ENCODE data around the gene NPRL2. TPM values are rescaled to one million over a fixed set of nuclear protein-coding genes. Genes with fewer than 3 reads are reported as not detected.

NPRL2 gene
- polyA plus RNA-seq, 10 donors = 16.9 to 23.2 (median 18.9) TPM

DNA sequence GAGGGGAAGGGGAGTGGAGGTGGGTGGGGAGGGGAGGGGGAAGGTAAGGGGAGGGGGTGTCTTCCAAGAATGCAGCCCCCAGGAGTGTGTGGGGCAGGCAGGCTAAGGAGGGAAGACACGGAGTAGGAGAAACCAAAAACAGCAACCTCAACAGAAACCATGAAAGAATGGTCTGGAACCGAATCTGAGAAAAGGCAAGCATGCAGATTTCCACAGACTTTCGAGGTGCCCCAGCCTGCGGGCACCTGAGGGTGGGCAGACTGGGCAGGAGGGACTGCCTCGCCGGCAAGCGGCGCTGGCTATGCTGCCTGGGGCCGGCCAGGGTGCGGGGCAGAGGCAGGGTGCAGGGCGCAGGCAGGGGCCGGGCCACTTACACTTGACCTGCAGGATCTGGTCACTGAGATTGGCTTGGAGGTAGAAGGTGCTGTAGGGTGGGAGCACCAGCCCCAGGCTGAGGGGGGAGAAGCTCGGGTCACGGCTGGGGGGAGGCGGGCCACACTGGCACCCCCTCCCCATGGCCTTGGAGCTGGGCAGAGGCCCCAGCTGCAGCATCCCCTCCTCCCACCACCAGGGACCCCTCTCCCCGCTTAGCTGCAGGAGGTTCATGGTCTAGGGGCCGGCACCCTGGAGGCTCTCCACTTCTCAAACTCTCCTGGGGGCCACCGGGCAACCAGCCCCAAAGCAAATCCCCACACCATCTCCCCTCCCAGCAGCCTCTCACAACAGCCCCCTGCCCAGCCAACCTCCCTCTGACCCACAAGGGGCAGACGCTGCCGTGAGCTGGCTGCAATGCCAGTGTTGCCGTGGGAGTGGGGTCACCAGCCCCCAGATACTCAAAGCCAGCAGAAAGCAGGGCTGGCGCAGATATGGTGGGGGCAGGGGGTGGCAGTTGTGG lies 24.0 kb upstream of the NPRL2 start:
- no peak for DNase-seq

DNA sequence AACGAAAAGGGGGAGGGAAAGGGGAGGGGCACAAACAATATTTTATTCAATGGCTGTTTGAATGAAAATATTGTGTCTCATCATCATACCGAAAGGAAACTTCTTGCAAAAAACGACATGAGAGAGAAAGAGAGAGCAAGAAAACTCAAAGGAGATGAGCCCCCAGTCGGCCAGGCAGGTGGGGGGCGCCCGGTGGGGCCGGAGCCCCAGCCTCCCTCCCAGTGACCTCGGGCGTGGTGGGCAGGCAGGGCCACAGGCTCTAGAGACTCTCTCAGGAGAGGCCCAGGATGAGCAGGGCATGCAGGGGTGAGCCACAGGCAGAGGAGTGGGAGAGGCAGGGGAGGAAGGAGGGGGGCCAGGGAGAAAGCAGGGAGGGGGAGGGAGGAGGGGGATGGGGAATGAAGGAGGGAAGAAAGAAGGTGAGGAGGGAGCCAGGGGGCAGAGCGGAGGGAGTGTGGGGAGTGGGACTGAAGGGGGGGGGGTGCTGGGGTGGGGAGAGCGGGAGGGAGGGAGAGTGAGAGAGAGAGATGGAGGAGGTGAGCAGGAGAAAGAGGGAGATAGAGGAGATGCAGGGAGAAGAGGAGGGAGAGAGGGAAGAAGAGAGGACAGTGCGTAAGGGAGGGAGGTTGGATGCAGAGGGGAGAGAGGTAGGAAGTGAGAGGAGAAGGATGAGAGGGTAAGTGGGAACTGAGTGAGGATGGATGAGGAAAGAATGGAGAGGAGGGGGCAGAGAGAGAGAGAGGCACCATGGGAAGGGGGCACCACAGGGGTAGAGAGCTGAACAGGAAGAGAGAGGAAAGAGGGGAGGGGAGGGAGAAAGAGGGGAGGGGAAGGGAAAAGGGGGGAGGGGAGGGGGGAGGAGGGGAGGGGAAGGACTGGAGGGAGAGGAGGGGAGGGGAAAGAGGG lies 22.8 kb upstream of the NPRL2 start:
- no peak for DNase-seq

DNA sequence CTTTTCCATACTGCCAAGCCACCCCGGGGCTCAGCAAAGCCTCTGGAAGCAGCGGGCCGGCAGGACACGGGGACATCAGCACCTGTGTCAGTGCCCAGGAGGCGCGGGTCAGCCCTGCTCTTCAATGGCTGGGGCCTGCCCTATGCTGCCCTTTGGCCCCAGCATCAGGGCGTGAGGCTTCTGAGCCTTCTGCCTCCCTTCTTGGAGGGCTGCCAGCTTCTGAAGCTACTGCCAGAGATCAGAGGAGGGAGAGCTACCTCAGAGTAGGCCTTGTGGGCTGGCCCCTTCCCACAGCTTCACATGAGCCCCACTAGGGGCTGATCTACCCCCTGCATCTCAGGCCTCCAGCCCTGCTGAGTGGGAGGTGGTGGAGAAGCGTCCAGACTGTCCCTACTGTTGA lies 21.8 kb upstream of the NPRL2 start:
- DNase-seq = no peak

DNA sequence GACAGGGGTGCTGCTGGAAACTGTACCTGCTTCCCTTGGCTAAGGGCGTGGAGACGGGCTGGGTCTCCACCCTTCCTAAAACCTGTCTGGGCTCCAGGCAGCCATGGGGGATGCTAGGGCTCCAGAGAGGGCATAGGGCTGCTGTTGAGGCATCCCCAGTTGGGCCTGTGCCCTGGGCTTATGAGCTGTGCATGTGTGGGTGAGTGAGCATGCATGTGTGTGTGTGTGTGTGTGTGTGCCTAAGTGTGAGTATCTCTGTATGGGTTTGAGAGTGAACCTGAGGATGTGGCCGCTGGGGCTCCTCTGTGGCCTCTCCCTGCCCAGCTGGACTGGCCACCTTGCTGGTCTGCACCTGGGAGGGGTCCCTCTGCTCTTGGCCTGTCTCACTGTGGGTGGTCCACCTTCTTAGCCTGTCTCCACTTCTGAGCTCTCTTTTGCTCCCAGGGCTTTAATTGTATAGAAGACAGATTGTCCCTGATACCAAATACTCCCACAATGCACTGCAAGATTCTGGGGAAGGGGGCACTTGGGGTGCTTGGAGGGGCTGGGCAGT lies 20.6 kb upstream of the NPRL2 start:
- DNase-seq = no peak

DNA sequence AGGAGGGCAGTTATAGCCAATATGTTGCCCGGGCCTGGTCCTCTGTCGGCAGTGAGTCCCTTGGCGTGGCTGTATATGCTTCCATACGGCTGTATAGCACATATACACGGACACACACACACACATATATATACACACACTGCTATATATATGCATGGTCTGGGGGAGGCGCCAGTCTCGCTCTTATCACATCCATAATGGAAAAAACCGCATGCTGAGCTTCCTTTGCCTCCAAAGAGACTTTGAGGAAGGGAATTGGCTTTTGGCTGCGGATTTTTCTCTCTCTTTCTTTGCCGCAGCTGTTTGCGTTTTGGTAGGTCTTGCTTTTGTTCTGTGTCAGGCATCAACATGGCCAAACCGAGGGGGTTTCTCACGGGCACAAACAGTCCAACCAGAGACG lies 20.0 kb upstream of the NPRL2 start:
- DNase-seq = peak; percentile 54 to 83 (median 69)

DNA sequence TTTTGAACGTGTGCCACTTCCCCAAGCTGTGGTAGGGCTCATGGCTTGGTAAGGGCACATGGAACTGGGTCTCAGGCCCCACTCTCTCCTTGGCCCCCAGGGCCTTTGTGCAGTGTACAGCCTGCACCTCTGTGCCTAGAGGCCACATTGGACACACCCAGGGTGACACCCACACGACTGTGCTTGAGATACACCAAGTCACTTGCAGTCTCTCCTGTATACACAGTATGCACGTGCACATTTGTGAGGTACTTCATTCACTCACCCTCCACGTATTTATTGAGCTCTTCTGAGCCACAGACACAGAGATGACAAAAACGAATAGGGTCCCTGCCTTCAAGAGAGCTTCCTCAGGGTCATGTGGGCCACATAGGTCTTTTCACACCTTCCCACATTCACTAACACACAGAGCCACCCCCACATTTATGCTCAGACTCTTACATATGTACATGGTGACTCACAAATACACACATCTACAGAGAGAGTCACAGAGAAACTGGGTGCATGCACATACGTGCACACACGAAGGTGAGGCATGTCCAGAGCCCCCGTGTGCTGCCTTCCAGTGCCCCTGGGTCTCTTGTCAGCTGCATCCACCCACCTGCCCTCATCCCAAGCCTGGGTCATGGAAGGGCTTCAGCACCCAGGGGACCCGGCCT lies 18.6 kb upstream of the NPRL2 start:
- DNase-seq = no peak

DNA sequence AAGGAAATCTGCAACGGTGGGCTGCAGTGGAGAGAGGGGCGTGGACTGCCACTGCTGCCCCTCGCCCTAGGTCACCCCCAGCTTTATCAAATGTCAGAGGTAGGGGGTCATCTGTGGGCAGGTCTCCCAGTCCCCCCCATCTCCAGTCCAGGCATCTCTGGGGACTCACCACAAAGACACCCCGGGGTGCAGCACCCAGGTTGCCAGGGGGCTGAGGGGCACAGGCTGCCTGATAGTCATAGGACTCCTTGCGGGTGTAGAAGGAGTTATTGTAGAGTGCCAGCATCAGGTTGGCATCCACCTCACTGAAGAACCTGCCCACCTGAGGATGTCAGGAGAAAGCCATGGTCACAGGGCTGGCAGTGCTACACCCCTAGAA lies 15.3 kb upstream of the NPRL2 start:
- no peak for DNase-seq

DNA sequence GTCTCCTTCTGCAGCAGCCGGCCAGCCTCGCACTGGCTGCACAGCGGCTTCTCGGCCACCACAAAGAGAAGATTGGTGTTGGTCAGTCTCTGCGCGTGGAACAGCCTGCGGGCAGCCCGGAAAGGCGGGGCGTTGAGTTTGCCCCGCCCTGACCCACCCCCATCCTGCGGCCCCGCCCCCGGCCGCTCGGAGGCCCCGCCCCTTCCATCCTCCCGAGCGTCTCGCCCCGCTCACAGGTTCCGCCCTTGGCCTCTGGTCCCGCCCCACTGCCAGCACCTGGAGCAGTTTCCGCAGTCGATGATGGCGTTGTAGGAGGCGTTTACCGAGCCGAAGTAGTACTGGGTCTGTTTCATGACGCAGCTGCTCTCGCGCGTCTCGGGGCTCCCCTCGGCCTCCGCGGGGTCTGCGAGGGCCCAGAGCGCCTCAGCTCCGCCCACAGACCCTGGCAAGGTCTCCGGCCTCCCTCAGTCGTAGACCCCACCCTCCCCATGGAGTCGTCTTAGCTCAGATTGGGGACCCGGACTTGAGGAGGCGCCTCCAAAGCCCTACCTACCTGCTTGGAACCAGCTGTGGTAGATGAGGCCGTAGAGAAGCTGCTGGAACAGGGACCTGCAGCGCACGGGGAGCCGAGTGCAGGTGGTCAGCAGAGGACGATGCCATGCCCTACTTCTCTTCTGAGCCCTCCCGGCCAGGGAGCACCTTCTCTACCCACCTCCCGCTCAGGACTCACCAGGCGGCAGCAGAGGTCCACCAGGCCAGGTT lies 14.7 kb upstream of the NPRL2 start:
- peak; percentile 33 to 80 (median 69) for DNase-seq

DNA sequence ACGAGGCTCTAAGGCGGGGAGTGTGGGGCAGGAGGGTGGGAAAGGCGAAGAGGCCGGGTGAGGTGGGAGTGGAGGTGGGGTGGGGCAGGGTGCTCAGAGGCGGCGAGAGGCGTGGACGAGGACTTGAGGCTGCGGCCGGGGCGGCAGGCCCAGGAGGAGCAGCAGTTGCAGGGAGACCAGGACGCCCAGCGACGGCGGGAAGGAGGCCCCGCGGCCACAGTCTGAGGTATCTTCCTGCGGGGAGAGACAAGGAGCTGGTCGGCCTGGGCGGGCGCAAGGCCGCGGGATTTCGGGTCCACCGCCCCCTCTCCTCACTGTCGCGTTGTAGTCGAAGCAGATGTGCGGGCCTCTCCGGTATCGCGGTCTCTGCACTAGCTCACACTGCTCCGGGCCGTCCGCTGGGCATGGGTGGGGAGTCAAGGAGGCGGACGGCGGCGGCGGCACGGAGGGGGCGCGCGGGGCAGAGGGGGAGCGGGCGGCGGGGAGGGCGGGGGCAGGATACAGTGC lies 14.1 kb upstream of the NPRL2 start:
- DNase-seq = peak in 1 of 3 donors; percentile 68

DNA sequence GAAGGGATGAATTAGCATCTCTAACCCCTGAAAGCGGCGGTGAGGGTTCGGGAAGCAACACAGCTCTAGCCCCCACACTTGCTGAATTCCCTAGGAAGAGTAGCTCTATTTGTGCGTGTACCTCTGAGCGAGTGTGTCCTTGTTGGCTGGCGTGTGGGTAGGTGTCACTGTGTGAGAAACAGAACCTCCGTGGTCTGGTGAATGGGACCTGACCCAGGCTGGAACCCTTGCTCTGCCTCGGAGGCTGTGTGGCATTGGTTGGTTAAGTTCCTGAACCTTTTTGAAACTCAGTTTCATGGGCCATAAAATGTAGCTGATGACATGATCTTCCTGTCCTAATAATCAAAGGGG lies 9.2 kb upstream of the NPRL2 start:
- DNase-seq = no peak

DNA sequence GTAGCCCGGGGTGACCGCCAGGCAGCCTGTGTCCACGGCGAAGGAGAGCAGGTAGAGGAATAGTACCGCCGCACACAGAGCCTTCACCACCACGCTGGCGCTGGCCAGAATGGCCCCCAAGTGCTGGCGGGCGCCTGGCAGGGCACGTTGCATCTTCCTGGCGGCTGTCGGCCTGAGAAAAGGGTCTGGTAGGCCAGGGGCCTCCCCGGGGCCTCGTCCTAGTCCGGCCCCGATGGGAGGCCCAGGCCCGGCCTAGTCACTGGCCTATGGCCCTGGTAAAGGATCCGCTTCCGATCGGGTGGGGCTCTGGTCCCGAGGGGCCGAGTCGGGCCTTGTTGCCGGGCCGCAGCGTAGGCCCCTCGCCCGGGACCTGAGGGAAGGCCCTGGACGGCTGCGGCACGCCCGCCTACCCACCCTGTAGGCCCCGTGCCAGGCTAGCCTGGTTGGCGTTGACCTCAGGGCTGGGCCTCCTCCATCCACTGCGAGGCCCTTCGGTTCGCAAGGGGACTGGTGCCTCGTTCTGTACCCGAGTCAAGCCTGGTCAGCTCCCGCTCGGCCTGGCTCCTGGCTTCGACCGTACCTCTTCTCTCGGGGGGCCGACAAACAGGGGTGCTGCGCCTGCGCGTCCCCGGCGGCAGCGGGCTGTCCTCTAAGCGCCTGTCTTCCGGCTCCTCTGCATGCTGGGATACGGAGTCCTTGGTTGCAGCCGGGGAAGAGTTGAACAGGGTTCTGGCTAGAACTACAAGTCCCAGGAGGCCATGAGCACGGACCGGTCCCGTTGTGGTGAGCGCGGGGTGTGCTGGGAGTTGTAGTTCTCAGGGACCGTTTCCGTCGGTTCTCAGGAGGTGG lies 8.6 kb upstream of the NPRL2 start, which contains the start of gene TMEM115:
Gene TMEM115 (minus strand): TSS at position 611 of the 849 bp plus-strand sequence. CDS start 458 bp downstream, at position 153.
- peak; percentile 98 to 99 (median 99) for DNase-seq

DNA sequence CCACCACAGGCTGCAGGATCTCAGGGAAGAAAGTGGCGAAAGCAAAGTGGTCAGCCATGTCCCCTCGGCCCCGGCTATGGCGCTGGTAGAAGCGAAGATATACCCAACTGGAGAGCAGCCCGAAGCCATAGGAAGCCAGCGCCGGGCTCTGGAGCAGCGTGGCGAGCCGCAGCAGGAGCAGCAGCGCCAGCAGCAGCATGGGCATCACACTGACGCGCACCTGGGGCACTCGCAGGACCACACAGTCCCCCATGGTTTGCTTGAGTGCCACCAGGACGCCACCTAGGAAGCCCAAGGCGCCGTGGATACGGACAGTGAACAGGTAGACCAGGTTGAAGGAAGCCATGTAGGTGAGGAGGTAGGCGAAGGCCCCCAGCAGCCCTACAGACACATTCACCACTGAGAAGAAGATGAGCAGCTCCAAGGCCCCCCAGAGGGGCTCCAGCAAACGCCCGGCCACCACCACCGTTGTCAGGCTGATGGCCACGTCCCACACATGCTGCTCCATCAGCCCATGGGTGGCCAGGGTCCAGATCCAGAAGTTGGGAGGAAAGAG lies 7.9 kb upstream of the NPRL2 start:
- no peak for DNase-seq

DNA sequence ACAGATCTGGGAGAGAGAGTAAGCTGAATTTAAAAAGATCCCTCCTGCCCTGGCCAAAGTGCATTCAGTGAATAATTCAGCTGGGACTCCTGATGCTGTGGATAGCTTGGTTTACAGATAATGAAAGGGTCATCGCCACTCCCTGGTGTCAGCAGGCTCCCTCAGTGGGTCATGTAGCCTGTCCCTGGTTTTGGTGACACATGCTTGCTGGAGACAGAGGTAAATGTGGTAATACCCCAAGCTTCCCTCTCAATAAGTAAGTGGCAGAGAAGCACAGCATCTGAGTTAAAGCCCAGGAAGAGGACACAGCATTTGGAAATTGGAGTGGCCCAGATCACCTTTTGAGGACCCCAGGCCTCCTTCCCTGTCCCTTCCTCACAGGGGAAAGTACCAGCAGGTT lies 6.9 kb upstream of the NPRL2 start:
- no peak for DNase-seq

DNA sequence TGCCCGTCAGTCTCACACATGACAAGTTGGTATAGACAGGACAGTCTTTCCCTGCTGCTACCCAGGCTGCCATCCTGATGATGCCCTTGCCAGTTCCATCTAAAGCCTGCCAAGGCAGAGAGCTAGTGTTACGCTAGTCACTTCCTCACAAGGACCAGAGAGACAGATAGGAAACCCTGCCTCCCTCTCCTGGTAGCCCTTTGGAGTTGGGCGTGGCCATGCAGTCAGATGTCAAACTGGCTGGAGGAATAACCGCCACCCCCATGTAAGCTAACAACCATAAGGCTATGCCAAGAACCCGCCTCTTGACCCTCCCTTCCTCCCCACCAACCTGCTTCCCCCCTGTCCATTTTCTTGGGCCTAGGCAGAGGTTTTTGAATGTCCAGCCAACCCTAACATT lies 6.0 kb upstream of the NPRL2 start:
- DNase-seq = no peak

DNA sequence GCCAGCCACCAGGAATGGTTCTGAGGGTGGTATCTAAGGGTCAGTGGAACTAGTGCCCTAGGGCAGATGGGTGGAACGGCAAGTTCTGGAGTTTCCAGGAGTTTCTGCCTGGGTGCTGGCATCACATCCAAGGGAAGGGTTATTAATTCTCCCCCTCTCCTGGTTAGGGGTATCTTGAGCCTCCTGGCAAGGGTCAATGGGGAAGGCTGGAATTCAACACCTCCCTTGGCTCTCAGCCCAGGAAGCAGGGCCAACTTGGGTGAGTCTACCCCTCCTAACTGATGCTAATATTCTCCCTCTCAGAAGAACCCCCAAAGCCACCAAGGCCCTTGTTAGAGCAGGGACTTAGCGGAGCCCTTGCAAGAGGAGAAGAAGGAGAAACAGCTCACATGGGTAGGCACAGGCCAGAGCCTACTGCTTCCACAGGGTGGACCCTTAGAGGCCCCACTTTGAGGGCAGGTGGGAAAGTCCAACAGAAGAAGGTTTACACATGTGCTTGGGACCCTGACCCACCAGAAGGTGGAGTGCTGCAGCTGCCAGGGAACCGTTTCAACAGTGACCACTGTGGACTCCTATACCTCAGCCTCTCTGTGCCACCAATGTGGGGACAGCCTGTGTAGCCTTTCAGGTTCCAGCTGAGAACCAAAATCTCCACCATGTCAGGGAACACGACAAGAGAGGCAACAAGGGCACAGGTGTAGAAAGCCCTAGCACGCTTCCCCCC lies 5.4 kb upstream of the NPRL2 start:
- no peak for DNase-seq

DNA sequence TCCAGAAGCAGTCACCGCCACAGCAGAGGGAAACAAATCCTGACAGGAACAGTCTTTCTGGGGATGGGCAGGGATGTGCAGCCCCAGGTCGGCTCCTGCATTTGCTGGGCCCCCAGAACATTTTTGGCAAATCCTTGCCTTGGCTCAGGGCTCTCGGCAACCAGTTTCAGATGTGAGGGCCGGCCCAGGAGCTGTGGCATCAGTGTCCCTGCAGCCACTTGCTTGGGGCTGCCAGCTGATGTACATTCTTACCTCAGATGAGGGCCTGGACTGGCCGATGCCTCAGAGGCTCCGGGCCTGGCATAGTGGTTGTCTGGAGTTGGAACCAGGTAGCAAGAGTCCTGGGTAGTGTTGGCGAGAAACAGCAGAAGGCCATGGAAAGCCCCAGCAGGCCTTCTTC lies 4.3 kb upstream of the NPRL2 start:
- DNase-seq = no peak

DNA sequence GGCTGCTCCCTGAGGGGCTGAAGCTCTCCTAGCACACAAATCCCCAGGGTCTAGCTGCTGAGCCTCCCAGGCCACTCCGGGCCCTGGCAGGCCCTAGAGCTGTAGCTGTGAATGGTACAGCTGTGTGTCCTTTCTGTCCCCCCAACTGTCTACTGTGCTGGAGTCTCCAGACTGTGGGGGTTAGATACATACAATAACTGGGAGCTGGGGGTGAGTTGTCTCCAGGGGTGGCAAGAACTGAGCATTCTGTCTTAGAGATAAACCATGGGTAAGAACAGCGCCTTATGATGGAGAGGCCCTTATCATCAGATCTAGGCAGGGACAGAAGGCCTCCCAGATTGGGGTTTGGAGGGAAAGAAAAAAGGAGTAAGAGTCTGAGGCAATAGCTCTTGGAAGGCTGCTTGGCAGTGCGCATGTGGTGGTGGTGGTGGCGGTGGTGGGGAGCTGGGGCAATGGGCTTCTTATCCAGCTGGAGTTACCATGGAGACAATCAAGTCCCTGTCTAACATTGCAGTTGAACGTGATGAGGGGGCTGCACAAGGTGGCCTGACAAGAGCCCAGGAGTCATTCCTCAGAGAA lies 3.7 kb upstream of the NPRL2 start:
- DNase-seq = no peak

DNA sequence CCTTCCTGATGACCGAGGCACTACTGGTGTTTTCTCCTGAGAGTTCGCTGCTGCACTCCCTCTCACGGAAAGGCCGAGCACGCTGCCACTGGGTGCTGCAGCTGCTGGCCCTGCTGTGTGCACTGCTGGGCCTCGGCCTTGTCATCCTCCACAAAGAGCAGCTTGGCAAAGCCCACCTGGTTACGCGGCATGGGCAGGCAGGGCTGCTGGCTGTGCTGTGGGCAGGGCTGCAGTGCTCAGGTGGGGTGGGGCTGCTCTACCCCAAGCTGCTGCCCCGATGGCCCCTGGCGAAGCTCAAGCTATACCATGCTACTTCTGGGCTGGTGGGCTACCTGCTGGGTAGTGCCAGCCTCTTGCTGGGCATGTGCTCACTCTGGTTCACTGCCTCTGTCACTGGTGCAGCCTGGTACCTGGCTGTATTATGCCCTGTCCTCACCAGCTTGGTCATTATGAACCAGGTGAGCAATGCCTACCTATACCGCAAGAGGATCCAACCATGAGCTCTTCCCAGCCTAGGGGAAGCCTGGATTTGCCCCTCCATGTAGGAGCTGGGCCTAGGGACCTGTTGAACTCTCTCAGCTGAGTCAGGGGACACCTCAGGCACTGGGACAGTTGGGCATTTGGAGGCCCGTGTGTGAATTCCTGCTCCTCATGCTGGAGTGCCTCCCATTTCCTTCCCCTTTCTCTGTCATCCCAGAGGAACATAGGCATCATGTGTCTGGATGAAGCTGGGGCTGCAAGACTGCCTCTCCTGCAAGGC lies 2.9 kb upstream of the NPRL2 start:
- DNase-seq = no peak

All from muscle of back (tissue), 11 donors.